Activated naive CD8-positive, alpha-beta T cell treated with anti-CD3 and anti-CD28 coated beads for 36 hours (primary cell): Measurements from ENCODE around the gene PHACTR2. TPM values are rescaled to one million over a fixed set of nuclear protein-coding genes. Genes with fewer than 3 reads are reported as not detected.
A peak's percentile ranks its signal among the peaks of the same experiment; 100 is the strongest.
"Not testable (repeated sequence)": the region's sequence is repeated elsewhere in the genome, so short reads cannot be mapped to it uniquely, and the experiment has no call there.

Source experiments
- DNase-seq: peaks from one replicate; pipeline ENCODE4 v3.0.0; 2021
- H3K27ac Mint-ChIP-seq: one replicate; pipeline ENCODE4 v1.8.0; 2022; ENCODE audit warnings: mild to moderate bottlenecking, moderate library complexity, mixed read lengths
- H3K27me3 Mint-ChIP-seq: one replicate; pipeline ENCODE4 v1.8.0; 2022; ENCODE audit warnings: mild to moderate bottlenecking, mixed read lengths
- H3K36me3 Mint-ChIP-seq: one replicate; pipeline ENCODE4 v1.8.0; 2021; ENCODE audit warnings: mild to moderate bottlenecking, mixed read lengths
- H3K4me1 Mint-ChIP-seq: one replicate; pipeline ENCODE4 v1.8.0; 2021; ENCODE audit warnings: mixed read lengths
- H3K4me3 Mint-ChIP-seq: one replicate; pipeline ENCODE4 v1.8.0; 2022; ENCODE audit warnings: mild to moderate bottlenecking, moderate library complexity, mixed read lengths
- H3K9me3 Mint-ChIP-seq: one replicate; pipeline ENCODE4 v1.8.0; 2022; ENCODE audit warnings: mixed read lengths
- total RNA-seq, 2 experiments: library from RNA; stranded (reverse); gene quantifications; one replicate each; pipeline ENCODE4 v1.2.3, GENCODE V29; 2021

Gene PHACTR2
- 10 to 100 TPM; 18.8 to 22.1 TPM for total RNA-seq

DNA sequence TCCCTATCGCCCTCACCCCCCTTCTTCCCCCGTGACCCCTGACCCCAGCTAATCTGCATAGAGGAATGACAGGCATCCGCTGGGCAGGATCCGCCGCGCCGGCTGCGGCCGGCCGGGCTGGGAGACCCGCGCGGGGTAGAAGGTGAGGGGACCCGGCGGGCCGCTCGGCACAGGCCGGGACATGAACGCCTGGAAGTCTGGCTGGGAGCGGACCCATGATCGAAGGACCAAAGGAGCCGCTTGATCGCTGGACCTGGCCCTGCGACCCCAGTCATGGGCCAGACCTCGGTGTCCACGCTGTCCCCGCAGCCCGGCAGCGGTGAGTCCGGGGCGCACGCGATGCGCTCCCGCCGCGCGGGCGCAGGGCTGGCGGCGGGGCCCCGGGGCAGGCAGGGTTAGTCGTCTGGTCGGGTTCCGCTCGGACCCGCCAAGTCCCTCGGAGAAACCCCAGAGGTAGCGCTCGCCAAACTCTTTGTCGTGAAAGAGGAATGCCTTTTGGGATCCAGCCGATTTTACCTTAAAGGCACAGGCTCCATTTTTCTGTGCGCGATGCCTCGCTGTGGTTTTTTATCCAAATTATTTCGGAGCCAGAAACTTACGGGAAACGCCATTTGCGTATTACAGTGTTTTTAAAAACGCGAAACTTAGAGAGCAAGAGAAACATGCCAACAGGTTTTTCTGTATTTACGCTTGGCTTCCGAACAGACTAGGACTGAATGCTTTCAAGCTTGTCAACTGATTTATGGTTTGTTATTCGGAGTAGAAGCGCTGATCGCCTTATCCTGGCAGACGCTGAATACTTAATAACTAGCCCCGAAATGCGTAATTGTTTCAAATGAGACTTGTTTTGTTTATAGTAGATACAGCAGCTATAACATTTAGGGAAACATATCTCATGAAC, at the start of gene PHACTR2:
TSS of gene PHACTR2 (plus strand) at position 75 of the 901 bp plus-strand sequence. CDS start at position 274, 199 bp downstream.
- H3K27ac Mint-ChIP-seq: peak within 1 kb of the TSS; percentile 45
- H3K36me3 Mint-ChIP-seq: peaks cover 15% of the 10 kb centered on the region
- H3K27me3 Mint-ChIP-seq: peaks cover 32% of the 10 kb centered on the region
- H3K4me3 Mint-ChIP-seq: peak within 1 kb of the TSS; percentile 81
- H3K9me3 Mint-ChIP-seq: peaks cover 12% of the 10 kb centered on the region
- H3K4me1 Mint-ChIP-seq: peaks cover 12% of the 10 kb centered on the region
- peak; percentile 62 for DNase-seq

DNA sequence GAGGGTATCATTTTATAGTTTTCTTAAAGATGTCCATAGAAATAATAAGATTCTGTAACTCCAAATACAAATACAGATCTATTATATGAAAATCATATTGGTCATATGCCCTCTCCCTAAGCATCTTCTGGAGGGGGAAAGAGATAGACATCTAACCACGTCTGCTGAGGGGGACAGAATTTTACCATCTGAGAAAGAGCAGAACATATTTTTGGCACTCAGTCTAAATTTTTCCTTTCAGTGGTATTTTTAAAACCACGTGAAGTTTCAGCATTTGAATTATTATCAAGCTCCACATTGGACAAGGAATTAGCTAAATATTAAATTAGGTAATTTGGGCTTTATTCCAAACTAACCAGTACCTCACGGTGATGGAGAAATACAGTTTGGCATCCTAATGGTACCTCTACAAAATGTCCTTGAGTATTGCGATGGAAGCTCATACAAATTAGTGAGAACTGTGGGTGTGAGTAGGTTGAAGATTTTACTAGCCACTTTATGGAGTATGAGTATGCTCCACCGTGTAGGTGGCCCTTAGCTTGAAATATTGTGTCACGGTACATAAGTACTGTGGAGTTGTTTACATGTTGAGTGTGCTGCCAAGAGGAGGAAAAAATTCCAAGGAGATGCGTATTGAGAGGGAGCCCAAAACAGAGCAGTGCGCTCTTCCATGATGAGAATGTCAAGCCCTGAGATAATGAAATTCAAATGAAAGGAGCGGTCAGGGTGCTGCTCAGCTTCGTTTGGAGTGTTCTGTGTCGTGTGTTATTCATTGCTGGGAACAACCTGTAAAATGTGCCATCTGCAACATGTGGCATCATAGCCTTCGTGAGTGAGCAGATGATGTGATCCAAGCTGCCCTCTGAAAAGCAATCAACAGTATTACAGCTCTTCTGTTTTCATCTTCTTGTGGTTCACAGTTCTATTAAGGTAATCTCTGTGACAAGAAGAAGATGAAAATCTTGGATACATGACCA, 48.4 kb upstream of the PHACTR2 start:
- H3K4me3 Mint-ChIP-seq: no peak overlapping the region

DNA sequence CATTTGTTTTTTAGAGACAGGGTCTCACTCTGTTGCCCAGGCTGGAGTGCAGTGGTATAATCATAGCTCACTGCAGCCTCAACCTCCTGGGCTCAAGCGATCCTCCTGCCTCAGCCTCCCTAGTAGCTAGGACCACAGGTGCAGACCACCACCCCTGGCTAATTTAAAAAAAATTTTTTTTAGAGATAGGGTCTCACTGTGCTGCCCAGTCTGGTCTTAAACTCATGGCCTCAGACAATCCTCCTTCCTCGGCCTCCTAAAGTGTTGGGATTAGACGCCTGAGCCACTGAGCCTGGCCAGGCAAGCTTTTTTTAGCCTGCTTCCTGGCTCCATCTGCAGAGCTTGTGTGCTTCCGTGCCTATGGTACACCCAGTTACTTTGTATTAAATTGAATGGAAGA, 46.6 kb upstream of the PHACTR2 start:
- not testable (repeated sequence) for H3K27ac Mint-ChIP-seq, H3K27me3 Mint-ChIP-seq, H3K4me3 Mint-ChIP-seq, H3K36me3 Mint-ChIP-seq, DNase-seq, H3K9me3 Mint-ChIP-seq
- H3K4me1 Mint-ChIP-seq: peaks cover 16% of the 10 kb centered on the region

More for the DNA sequence above, 48.4 kb upstream of the PHACTR2 start:
- DNase-seq: no peak
- peaks cover 8% of the 10 kb centered on the region for H3K27me3 Mint-ChIP-seq
- H3K27ac Mint-ChIP-seq: no peak overlapping the region
- peaks cover 2% of the 10 kb centered on the region for H3K9me3 Mint-ChIP-seq
- peaks cover 19% of the 10 kb centered on the region for H3K4me1 Mint-ChIP-seq
- H3K36me3 Mint-ChIP-seq: no peaks in the 10 kb centered on the region

DNA sequence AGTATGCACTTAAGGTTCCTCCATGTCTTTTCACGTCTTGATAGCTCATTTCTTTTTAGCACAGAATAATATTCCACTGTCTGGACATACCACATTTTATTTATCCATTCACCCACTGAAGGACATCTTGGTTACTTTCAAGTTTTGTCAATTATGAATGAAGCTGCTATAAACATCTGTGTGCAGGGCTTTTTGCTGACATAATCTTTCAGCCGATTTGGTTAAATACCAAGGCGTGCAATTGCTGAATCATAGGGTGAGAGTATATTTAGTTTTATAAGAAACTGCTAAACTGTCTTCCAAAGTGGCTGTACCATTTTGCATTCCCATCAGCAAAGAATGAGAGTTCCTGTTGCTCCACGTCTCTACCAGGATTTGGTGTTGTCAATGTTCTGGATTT, 44.9 kb upstream of the PHACTR2 start:
- H3K27ac Mint-ChIP-seq: no peak overlapping the region

DNA sequence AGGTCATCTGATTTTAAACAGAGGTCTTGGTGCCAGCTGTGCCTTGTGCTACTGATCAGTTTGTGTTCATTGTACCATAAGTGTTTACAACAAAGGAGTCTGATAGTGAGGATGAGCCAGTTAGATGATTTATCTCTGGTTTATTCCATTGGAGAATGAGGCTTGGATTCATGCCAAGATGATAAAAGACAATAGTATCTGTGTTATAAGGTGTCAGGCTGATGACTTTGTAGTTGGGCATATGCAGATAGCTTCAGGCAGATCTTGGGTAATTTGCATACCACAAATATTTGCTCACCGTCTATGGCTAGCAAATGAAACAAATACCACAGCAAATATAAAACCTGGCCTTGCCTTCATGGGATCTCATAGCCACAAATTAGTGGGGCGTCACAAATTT, 43.3 kb upstream of the PHACTR2 start:
- DNase-seq: no peak
- Mint-ChIP-seq H3K27ac (no peak overlapping the region), H3K4me3 (no peak overlapping the region), H3K36me3 (no peaks in the 10 kb centered on the region), H3K27me3 (peaks cover 8% of the 10 kb centered on the region), H3K9me3 (no peaks in the 10 kb centered on the region), H3K4me1 (peaks cover 6% of the 10 kb centered on the region)

More for the DNA sequence above, 44.9 kb upstream of the PHACTR2 start:
- DNase-seq: no peak
- Mint-ChIP-seq H3K4me1 (peaks cover 16% of the 10 kb centered on the region), H3K27me3 (peaks cover 8% of the 10 kb centered on the region), H3K4me3 (no peak overlapping the region), H3K9me3 (no peaks in the 10 kb centered on the region), H3K36me3 (no peaks in the 10 kb centered on the region)

DNA sequence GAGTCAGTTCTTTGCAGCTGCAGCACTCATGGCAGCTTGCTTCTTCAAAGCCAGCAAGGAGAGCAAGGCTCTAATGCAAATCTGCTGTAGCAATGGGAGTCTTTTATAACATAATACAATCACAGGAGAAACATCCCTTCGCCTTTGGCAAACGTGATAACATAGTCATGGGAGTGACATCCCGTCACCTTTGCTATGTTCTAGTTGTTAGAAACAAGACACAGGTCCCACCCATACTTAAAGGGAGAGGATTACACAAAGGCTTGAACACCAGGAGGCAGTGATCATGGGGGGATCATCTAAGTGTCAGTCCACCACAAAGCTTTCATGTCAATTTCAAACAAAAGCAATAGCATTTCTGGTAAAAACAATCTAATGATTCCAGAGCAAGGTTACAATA, 40.1 kb upstream of the PHACTR2 start:
- no peak overlapping the region for H3K27ac Mint-ChIP-seq
- no peak for DNase-seq
- no peak overlapping the region for H3K4me3 Mint-ChIP-seq
- peaks cover 3% of the 10 kb centered on the region for H3K4me1 Mint-ChIP-seq
- no peaks in the 10 kb centered on the region for H3K36me3 Mint-ChIP-seq
- H3K27me3 Mint-ChIP-seq: no peaks in the 10 kb centered on the region
- H3K9me3 Mint-ChIP-seq: no peaks in the 10 kb centered on the region

DNA sequence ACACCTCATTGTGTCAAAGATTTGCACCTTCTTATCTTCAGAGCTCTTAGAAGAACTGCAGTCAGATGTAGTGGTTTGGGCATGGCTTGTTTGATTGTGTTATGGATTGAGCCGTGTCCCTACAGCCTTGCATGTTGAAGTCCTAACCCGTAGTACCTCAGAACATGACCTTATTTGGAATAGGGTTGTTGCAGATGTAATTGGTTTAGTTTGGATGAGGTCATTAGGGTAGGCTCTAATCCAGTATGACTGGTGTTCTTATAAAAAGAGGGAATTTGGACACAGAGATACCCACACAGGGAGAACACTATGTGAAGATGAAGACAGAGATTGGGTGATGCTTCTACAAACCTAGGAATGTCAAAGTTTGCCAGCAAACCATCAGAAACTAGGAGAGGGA, 35.4 kb upstream of the PHACTR2 start:
- H3K9me3 Mint-ChIP-seq: peaks cover 1% of the 10 kb centered on the region
- peaks cover 3% of the 10 kb centered on the region for H3K36me3 Mint-ChIP-seq
- no peaks in the 10 kb centered on the region for H3K27me3 Mint-ChIP-seq
- no peak for DNase-seq
- H3K4me1 Mint-ChIP-seq: peaks cover 8% of the 10 kb centered on the region
- no peak overlapping the region for H3K27ac Mint-ChIP-seq
- no peak overlapping the region for H3K4me3 Mint-ChIP-seq

DNA sequence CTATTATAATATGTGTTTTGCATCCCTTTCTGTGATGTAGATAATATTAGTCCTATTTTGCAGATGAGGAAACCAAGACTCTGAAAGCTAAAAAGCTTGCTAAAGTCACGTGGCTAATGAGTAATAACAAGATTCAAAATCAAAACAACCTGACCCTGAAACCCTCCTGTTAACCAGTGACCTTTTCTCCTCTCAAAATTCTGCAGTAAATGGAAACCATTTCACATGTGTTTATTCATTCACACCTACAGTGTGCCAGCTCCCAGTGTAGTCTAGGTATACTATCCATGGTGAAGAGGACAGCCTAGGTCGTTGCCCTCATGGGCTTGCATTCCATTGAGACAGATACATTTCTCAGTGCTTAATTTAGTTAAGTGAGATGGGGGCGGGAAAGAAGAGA, 30.6 kb upstream of the PHACTR2 start:
- H3K27ac Mint-ChIP-seq: peak overlapping the region; percentile 42
- no peak overlapping the region for H3K4me3 Mint-ChIP-seq
- peaks cover 10% of the 10 kb centered on the region for H3K9me3 Mint-ChIP-seq
- no peaks in the 10 kb centered on the region for H3K27me3 Mint-ChIP-seq
- H3K4me1 Mint-ChIP-seq: peaks cover 15% of the 10 kb centered on the region
- H3K36me3 Mint-ChIP-seq: peaks cover 7% of the 10 kb centered on the region
- no peak for DNase-seq

DNA sequence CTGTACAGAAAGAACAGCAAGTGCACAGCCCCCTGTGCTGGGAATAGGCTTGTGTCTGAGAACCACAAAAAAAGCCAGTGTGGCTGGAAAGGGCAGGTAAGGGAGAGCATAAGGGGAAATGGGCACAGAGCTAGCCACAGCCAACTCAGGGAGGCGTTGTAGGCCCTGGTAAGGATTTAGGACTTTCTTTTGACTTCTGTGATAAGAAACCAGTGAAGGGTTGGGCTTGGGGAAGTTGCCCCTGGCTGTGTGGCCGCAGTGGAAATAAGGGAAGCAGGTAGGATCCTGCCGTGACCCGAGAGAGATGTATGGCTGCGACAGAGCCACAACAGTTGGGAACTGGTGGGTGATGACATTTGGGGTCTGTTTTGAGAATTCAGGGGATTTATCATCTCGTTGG, 30.0 kb upstream of the PHACTR2 start:
- Mint-ChIP-seq H3K4me1 (peaks cover 15% of the 10 kb centered on the region), H3K9me3 (peaks cover 10% of the 10 kb centered on the region), H3K27ac (peak overlapping the region; percentile 42), H3K36me3 (peaks cover 7% of the 10 kb centered on the region), H3K4me3 (peak overlapping the region; percentile 3), H3K27me3 (no peaks in the 10 kb centered on the region)
- DNase-seq: no peak

DNA sequence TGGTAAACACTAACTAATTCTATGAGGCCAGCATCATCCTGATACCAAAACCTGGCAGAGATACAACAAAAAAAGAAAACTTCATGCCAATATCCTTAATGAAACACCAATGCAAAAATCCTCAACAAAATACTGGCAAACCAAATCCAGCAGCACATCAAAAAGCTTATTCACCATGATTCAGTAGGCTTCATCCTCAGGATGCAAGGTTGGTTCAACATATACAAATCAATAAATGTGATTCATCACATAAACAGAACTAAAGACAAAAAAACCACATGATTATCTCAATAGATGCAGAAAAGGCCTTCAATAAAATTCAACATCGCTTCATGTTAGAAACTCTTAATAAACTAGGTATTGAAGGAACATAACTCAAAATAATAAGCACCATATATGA, 28.4 kb upstream of the PHACTR2 start:
- H3K4me1 Mint-ChIP-seq: peaks cover 15% of the 10 kb centered on the region
- H3K27ac Mint-ChIP-seq, H3K36me3 Mint-ChIP-seq: not testable (repeated sequence)

DNA sequence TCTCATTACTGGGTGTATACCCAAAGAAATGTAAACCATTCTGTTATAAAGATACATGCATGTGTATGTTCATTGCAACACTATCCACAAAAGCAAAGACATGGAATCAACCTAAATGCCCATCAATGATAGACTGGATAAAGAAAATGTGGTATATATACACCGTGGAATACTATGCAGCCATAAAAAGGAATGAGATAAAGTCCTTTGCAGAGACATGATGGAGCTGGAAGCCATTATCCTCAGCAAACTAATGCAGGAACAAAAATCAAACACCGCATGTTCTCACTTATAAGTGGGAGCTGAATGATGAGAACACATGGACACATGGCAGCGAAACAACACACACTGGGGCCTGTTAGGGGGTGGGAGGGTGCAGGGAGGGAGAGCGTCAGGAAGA, 26.4 kb upstream of the PHACTR2 start:
- H3K27me3 Mint-ChIP-seq, H3K4me3 Mint-ChIP-seq, DNase-seq, H3K27ac Mint-ChIP-seq, H3K36me3 Mint-ChIP-seq: not testable (repeated sequence)
- peaks cover 10% of the 10 kb centered on the region for H3K9me3 Mint-ChIP-seq
- H3K4me1 Mint-ChIP-seq: peaks cover 15% of the 10 kb centered on the region

More for the DNA sequence above, 28.4 kb upstream of the PHACTR2 start:
- not testable (repeated sequence) for H3K4me3 Mint-ChIP-seq, H3K27me3 Mint-ChIP-seq, DNase-seq
- H3K9me3 Mint-ChIP-seq: peaks cover 10% of the 10 kb centered on the region

DNA sequence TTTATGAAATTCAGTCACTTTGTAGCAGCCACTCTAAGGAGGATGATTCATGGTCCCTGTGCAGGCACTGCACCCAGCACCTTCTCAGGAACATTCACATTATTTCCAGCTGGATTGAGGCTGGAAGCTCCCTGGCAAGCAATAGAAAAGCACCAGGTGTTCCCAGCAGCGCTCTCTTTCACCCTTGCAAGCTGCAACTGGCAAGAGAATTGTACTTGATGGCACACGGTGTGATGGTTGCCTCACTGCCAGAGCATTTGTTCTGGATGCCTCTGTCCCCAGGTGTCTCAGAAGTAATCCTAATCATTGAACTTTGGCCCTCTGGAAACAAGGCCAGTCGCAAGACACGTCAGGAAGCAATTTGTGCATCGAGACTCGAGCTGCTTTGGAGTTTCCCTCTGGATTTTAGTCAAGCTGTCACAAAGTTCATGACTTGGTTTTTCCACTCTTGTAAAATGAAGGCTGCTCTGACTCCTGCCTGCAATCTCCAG, 24.9 kb upstream of the PHACTR2 start:
- Mint-ChIP-seq H3K4me3 (no peak overlapping the region), H3K27ac (no peak overlapping the region), H3K4me1 (peaks cover 2% of the 10 kb centered on the region), H3K9me3 (peaks cover 12% of the 10 kb centered on the region), H3K27me3 (no peaks in the 10 kb centered on the region), H3K36me3 (peaks cover 6% of the 10 kb centered on the region)
- no peak for DNase-seq

DNA sequence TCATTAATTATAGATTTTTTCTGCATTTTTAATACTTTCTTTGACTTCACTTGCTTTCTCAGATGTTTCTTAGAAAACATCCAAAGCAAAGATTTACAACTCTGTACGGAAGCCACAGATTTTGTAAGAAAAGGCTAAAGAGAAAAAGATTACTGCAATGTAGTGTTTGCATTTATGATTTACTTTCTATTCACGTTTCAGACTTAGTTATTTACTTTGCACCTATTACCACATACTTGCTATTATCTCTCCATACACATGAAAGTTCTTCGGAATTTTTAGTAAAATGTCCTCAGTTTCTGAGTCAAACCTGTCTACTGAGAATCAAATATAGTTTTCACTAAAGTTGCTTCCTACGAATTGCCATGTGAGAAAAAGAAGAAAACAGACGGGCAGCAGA, 22.2 kb upstream of the PHACTR2 start:
- Mint-ChIP-seq H3K27me3 (no peaks in the 10 kb centered on the region), H3K27ac (no peak overlapping the region), H3K4me1 (no peaks in the 10 kb centered on the region), H3K4me3 (no peak overlapping the region), H3K9me3 (peaks cover 13% of the 10 kb centered on the region), H3K36me3 (peaks cover 9% of the 10 kb centered on the region)
- DNase-seq: no peak

DNA sequence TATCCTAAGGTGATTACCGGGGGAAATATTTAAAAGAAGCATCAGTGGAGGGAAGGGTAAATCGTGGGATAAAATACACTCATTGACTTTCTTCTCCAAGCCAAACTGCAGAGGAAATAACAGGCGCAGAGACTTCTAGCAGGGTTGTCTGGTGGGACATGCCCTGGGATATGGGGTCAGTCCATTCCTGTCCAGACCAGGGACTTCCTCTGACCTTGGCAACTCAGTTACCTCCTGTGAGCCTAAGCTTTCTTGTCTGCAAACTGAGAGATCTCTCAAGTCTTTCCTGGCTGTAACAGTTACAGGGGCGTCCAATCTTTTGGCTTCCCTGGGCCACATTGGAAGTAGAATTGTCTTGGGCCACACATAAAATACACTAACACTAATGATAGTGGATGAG, 21.7 kb upstream of the PHACTR2 start:
- Mint-ChIP-seq H3K36me3 (peaks cover 9% of the 10 kb centered on the region), H3K4me1 (no peaks in the 10 kb centered on the region), H3K27me3 (no peaks in the 10 kb centered on the region), H3K9me3 (peaks cover 14% of the 10 kb centered on the region), H3K4me3 (no peak overlapping the region), H3K27ac (no peak overlapping the region)
- no peak for DNase-seq

DNA sequence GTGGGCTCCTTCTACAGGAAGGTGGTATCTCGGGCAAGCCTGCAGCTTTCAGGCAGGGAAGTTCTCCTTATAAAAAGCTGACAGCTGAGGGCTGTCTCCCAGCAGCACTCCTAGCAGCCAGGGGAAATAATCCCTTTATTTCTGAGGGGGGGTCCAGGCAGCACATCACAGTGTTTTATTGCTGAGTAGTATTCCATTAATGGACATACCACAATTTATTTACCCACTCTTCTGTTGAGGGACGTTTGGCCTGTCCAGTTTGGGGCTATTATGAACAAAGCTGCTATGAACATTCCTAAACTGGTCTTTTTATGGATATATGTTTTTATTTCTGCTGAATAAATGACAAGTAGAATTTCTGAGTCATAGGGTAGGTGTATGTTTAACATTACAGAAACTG, 20.0 kb upstream of the PHACTR2 start:
- Mint-ChIP-seq H3K27ac (no peak overlapping the region), H3K27me3 (no peaks in the 10 kb centered on the region), H3K9me3 (peaks cover 11% of the 10 kb centered on the region), H3K4me1 (no peaks in the 10 kb centered on the region), H3K4me3 (no peak overlapping the region), H3K36me3 (peaks cover 9% of the 10 kb centered on the region)
- no peak for DNase-seq
